CD8-positive, alpha-beta memory T cell (primary cell): ENCODE measurements around the gene CADPS. TPM values are rescaled to one million over a fixed set of nuclear protein-coding genes. Genes with fewer than 3 reads are reported as not detected.

ENCODE experiments used
- CTCF ChIA-PET: fragments of 350-600 bp; sonication (Branson Sonifier 250); formaldehyde crosslinking; loops from one replicate; lab custom pipeline; 2021; ENCODE audit warnings: antibody characterized with exemption; lab: Charles Lee
- POLR2A ChIA-PET: fragments of 350-600 bp; sonication (Branson Sonifier 250); formaldehyde crosslinking; loops from one replicate; lab custom pipeline; 2021; ENCODE audit warnings: antibody characterized with exemption; lab: Charles Lee
- DNase-seq, 5 donors: peaks; one replicate each; pipeline versions ENCODE4 v3.0.0 to v3.0.0-alpha.2; 2020 to 2022; ENCODE audit warnings: mixed read lengths in 1 of 5
- H3K27ac ChIP-seq: one replicate; pipeline ENCODE4 v1.7.0; 2013; ENCODE audit warnings: low read depth, mild to moderate bottlenecking, low read length, moderate library complexity
- H3K27me3 ChIP-seq: 2 replicates; pipeline ENCODE4 v1.7.0; 2013; ENCODE audit warnings: low read length, mild to moderate bottlenecking; ENCODE audit not compliant: insufficient read depth, poor library complexity, severe bottlenecking
- H3K36me3 ChIP-seq: 2 replicates; pipeline ENCODE4 v1.7.0; 2013; ENCODE audit warnings: mild to moderate bottlenecking, low read length, moderate library complexity; ENCODE audit not compliant: insufficient read depth
- H3K4me1 ChIP-seq: 2 replicates; pipeline ENCODE4 v1.7.0; 2013; ENCODE audit warnings: mild to moderate bottlenecking, low read length, moderate library complexity; ENCODE audit not compliant: insufficient read depth
- H3K4me3 ChIP-seq: 2 replicates; pipeline ENCODE4 v1.7.0; 2013; ENCODE audit warnings: mild to moderate bottlenecking, low read length
- H3K9me3 ChIP-seq: 2 replicates; pipeline ENCODE4 v1.7.0; 2013; ENCODE audit warnings: mild to moderate bottlenecking, low read length
- H3K27ac Mint-ChIP-seq, 8 donors: one replicate each; pipeline ENCODE4 v1.8.0; 2020 to 2021; ENCODE audit warnings: mixed read lengths in 8 of 8, mild to moderate bottlenecking in 6 of 8, inconsistent platforms in 3 of 8, moderate library complexity in 3 of 8
- H3K27me3 Mint-ChIP-seq, 2 donors: one replicate each; pipeline ENCODE4 v1.8.0; 2020 to 2021; ENCODE audit warnings: mixed read lengths in 2 of 2, mild to moderate bottlenecking in 1 of 2, moderate library complexity in 1 of 2
- H3K36me3 Mint-ChIP-seq, 3 donors: one replicate each; pipeline ENCODE4 v1.8.0; 2020 to 2021; ENCODE audit warnings: mixed read lengths in 3 of 3, inconsistent platforms in 1 of 3, mild to moderate bottlenecking in 1 of 3
- H3K4me1 Mint-ChIP-seq, 3 donors: one replicate each; pipeline ENCODE4 v1.8.0; 2020 to 2021; ENCODE audit warnings: mixed read lengths in 3 of 3, inconsistent platforms in 1 of 3, mild to moderate bottlenecking in 1 of 3
- H3K4me3 Mint-ChIP-seq, 7 donors: one replicate each; pipeline ENCODE4 v1.8.0; 2020 to 2021; ENCODE audit warnings: mixed read lengths in 7 of 7, mild to moderate bottlenecking in 6 of 7, moderate library complexity in 4 of 7, inconsistent platforms in 2 of 7
- H3K9me3 Mint-ChIP-seq, 5 donors: one replicate each; pipeline ENCODE4 v1.8.0; 2020 to 2022; ENCODE audit warnings: mixed read lengths in 5 of 5, mild to moderate bottlenecking in 3 of 5, moderate library complexity in 2 of 5, inconsistent platforms in 1 of 5
- polyA plus RNA-seq: library from polyadenylated mRNA; unstranded; fragments of 300-500 nt; fragmentation: Illumina TruSeq; gene quantifications from one replicate; pipeline ENCODE4 v1.2.3, GENCODE V29; 2021
- total RNA-seq, 2 experiments: library from RNA; stranded (reverse); gene quantifications; one replicate each; pipeline ENCODE4 v1.2.3, GENCODE V29; 2021

CADPS gene
- total and polyA plus RNA-seq, 3 experiments from 2014 or later: not detected

- no peak overlapping the region for H3K4me3 Mint-ChIP-seq
- no peaks in the 10 kb centered on the region for H3K9me3 ChIP-seq
- H3K27me3 ChIP-seq: no peaks in the 10 kb centered on the region
- H3K27me3 Mint-ChIP-seq: peaks cover 0 to 9% of the 10 kb centered on the region in 2 donors
- no peaks in the 10 kb centered on the region for H3K36me3 ChIP-seq
- no peak overlapping the region for H3K27ac Mint-ChIP-seq
- no peak overlapping the region for H3K27ac ChIP-seq
- DNase-seq: no peak
- no peak overlapping the region for H3K4me3 ChIP-seq
- CTCF ChIA-PET: no interaction called here
- peaks cover 0 to 6% (median 0%) of the 10 kb centered on the region in 5 donors for H3K9me3 Mint-ChIP-seq
- H3K4me1 ChIP-seq: no peaks in the 10 kb centered on the region
- no peaks in the 10 kb centered on the region for H3K4me1 Mint-ChIP-seq
- H3K36me3 Mint-ChIP-seq: peaks cover 0 to 2% (median 0%) of the 10 kb centered on the region in 3 donors
- POLR2A ChIA-PET: no interaction called here
Observed at GRCh38 chr3:62406945-62407344, 468.3 kb downstream of the CADPS start.

GRCh38 chr3:62405566-62405965 is 469.6 kb downstream of the CADPS start:
- DNase-seq: no peak
- POLR2A ChIA-PET: no interaction called here
- H3K27ac Mint-ChIP-seq: no peak overlapping the region

DNA sequence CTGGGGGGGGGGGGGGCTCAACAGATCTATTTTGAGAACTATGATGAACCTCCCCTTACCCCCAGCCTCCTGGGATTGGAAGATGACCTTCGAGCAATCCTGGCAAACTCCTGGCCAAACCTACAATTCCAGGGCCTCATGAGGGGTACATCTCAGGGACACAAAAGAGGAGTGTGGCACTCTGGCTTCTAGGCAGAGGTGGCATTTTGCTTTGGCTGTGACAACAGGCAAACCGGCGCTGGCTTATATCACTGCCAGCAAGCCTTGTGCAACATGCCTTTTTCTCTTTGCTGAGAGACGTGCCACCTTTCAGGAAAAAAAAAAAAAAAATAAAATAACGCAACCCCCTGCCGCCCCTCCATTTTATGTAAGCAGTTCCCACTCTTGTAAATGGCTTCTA is 470.1 kb downstream of the CADPS start:
- no peak overlapping the region for H3K4me3 Mint-ChIP-seq
- H3K4me3 ChIP-seq: no peak overlapping the region
- H3K36me3 ChIP-seq: no peaks in the 10 kb centered on the region
- no peaks in the 10 kb centered on the region for H3K4me1 Mint-ChIP-seq
- ChIA-PET CTCF (no interaction called here), POLR2A (no interaction called here)
- no peak overlapping the region for H3K27ac Mint-ChIP-seq
- peaks cover 0 to 2% (median 0%) of the 10 kb centered on the region in 3 donors for H3K36me3 Mint-ChIP-seq
- H3K27me3 Mint-ChIP-seq: peaks cover 0 to 9% of the 10 kb centered on the region in 2 donors
- no peak overlapping the region for H3K27ac ChIP-seq
- no peaks in the 10 kb centered on the region for H3K4me1 ChIP-seq
- H3K9me3 Mint-ChIP-seq: peaks cover 0 to 6% (median 0%) of the 10 kb centered on the region in 5 donors
- H3K9me3 ChIP-seq: no peaks in the 10 kb centered on the region
- no peaks in the 10 kb centered on the region for H3K27me3 ChIP-seq
- DNase-seq: no peak

More at GRCh38 chr3:62405566-62405965, 469.6 kb downstream of the CADPS start:
- Histone ChIP-seq H3K9me3 (no peaks in the 10 kb centered on the region), H3K27me3 (no peaks in the 10 kb centered on the region), H3K27ac (no peak overlapping the region), H3K4me1 (no peaks in the 10 kb centered on the region), H3K36me3 (no peaks in the 10 kb centered on the region), H3K4me3 (no peak overlapping the region)
- Mint-ChIP-seq H3K9me3 (peaks cover 0 to 6% (median 0%) of the 10 kb centered on the region in 5 donors), H3K4me3 (no peak overlapping the region), H3K4me1 (no peaks in the 10 kb centered on the region), H3K36me3 (peaks cover 0 to 2% (median 0%) of the 10 kb centered on the region in 3 donors), H3K27me3 (peaks cover 0 to 9% of the 10 kb centered on the region in 2 donors)
- CTCF ChIA-PET: no interaction called here

DNA sequence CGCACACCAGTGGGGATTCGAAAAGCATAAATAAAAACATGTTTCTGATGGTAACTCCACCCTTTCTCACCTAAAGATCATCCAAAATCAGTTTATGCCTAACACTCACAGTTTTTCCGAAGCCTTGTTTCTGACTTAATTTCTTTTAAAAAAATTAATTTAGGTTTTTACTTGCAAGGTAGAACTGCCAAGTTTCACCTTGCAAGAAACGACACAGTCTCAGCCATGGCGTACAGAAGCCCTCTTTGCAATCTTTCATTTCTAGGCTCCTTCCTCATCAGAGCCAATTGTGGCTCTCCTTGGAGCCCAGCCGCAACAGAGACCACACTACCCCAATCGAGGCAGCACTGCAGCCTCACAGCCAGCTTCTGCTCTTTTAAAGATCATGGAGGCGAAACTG is 470.9 kb downstream of the CADPS start:
- DNase-seq: no peak
- Mint-ChIP-seq H3K36me3 (peaks cover 0 to 2% (median 0%) of the 10 kb centered on the region in 3 donors), H3K9me3 (peaks cover 0 to 2% (median 0%) of the 10 kb centered on the region in 5 donors), H3K4me3 (no peak overlapping the region), H3K4me1 (no peaks in the 10 kb centered on the region), H3K27ac (no peak overlapping the region), H3K27me3 (peaks cover 0 to 9% of the 10 kb centered on the region in 2 donors)
- no peaks in the 10 kb centered on the region for H3K36me3 ChIP-seq
- H3K27ac ChIP-seq: no peak overlapping the region
- no peaks in the 10 kb centered on the region for H3K27me3 ChIP-seq
- no peak overlapping the region for H3K4me3 ChIP-seq
- ChIA-PET CTCF (no interaction called here), POLR2A (no interaction called here)
- H3K4me1 ChIP-seq: no peaks in the 10 kb centered on the region
- H3K9me3 ChIP-seq: no peaks in the 10 kb centered on the region

GRCh38 chr3:62403765-62404164 is 471.5 kb downstream of the CADPS start:
- ChIA-PET POLR2A (no interaction called here), CTCF (no interaction called here)
- H3K9me3 ChIP-seq: no peaks in the 10 kb centered on the region
- Mint-ChIP-seq H3K27me3 (peaks cover 0 to 9% of the 10 kb centered on the region in 2 donors), H3K36me3 (peaks cover 0 to 2% (median 0%) of the 10 kb centered on the region in 3 donors), H3K27ac (no peak overlapping the region), H3K4me1 (no peaks in the 10 kb centered on the region), H3K4me3 (no peak overlapping the region), H3K9me3 (peaks cover 0 to 2% (median 0%) of the 10 kb centered on the region in 5 donors)
- no peak overlapping the region for H3K4me3 ChIP-seq
- no peaks in the 10 kb centered on the region for H3K27me3 ChIP-seq
- DNase-seq: no peak
- no peaks in the 10 kb centered on the region for H3K36me3 ChIP-seq
- no peaks in the 10 kb centered on the region for H3K4me1 ChIP-seq
- H3K27ac ChIP-seq: no peak overlapping the region

DNA sequence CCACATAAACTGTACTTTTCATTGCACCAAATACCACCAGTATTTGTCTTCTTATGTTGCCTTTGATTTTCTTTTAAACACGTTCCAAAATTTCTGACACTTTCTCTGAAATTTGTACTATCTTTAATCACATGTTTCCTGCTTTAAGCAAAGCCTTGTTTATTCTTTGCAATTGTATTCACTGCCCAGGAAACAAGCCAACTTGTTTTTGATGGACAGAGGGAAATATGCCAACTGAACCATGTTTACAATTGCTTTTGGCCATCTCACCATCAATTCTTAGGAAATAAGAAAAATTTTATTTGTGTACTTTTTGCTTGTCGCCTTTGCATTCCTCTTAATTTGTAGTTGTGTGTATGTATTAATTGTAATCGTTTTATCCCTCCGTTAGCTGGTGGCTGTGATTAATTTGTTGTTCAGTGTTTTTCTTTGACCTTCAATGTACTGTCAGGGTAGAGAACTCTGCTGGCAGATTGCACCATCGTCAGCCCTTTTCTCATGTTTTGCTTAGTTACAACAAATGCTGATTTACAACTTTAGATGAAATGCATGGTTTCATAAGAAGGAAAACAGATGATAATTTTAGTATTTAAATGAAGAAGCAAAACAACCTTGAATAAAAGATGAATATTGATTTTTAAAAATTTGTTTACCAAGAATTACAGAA is 482.5 kb downstream of the CADPS start:
- Histone ChIP-seq H3K27me3 (no peaks in the 10 kb centered on the region), H3K4me3 (no peak overlapping the region), H3K4me1 (no peaks in the 10 kb centered on the region), H3K9me3 (no peaks in the 10 kb centered on the region), H3K27ac (no peak overlapping the region), H3K36me3 (no peaks in the 10 kb centered on the region)
- DNase-seq: no peak
- Mint-ChIP-seq H3K27ac (no peak overlapping the region), H3K9me3 (peaks cover 3 to 11% (median 4%) of the 10 kb centered on the region in 5 donors), H3K4me3 (no peak overlapping the region), H3K4me1 (no peaks in the 10 kb centered on the region), H3K27me3 (peaks cover 1 to 7% of the 10 kb centered on the region in 2 donors), H3K36me3 (no peaks in the 10 kb centered on the region)
- ChIA-PET POLR2A (no interaction called here), CTCF (no interaction called here)

DNA sequence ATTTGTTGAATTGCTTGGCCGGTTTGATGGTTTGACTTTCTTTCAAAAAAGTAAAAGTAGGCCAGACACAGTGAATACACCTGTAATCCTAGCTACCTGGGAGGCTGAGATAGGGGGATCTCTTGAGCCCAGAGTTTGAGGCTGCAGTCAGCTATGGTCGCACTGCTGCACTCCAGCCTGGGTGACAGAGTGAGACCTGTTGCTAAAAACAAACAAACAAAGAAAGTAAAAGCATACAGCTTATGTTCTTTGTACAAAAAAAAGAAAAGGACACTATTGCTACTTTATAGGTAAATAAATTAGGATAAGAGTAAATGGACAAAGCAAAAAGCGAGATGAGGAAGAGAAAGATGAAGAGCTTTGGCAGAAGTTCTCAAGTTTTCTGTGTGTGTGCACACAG is 488.0 kb downstream of the CADPS start:
- Histone ChIP-seq H3K9me3 (no peaks in the 10 kb centered on the region), H3K4me3 (no peak overlapping the region), H3K36me3 (no peaks in the 10 kb centered on the region), H3K27ac (no peak overlapping the region), H3K27me3 (no peaks in the 10 kb centered on the region), H3K4me1 (no peaks in the 10 kb centered on the region)
- no peak overlapping the region for H3K4me3 Mint-ChIP-seq
- ChIA-PET POLR2A (no interaction called here), CTCF (no interaction called here)
- peaks cover under 1 to 1% of the 10 kb centered on the region in 2 donors for H3K27me3 Mint-ChIP-seq
- no peaks in the 10 kb centered on the region for H3K4me1 Mint-ChIP-seq
- no peak overlapping the region for H3K27ac Mint-ChIP-seq
- no peaks in the 10 kb centered on the region for H3K36me3 Mint-ChIP-seq
- DNase-seq: no peak
- peaks cover 2 to 7% (median 3%) of the 10 kb centered on the region in 5 donors for H3K9me3 Mint-ChIP-seq

DNA sequence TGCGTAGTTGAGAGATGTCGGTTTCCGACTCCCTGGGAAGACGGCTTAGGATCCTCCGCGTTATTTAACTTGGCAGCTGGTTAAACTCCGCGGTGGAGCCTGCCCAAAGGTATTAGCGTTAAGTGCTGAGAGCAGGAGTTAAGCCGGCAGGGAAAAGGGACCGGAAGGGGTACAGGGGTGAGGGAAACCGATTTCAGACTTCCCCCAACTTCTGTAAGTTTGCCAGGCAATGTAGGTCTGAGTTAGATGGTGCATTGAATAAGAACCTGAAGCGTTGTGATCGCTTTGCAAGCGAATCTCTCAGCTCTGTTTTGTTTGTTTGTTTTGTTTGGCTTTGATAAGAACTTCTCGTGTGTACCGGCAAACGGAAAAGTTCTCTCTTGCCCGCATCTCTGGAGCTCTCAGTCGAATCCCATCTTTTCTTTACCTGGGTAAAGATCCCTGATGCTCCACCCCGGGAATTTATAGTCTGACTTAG is 495.9 kb downstream of the CADPS start:
- no peak for DNase-seq
- Histone ChIP-seq H3K9me3 (no peaks in the 10 kb centered on the region), H3K27ac (no peak overlapping the region), H3K36me3 (no peaks in the 10 kb centered on the region), H3K4me3 (no peak overlapping the region), H3K4me1 (no peaks in the 10 kb centered on the region), H3K27me3 (peaks cover 8% of the 10 kb centered on the region)
- POLR2A ChIA-PET: no interaction called here
- H3K4me3 Mint-ChIP-seq: no peak overlapping the region
- H3K36me3 Mint-ChIP-seq: no peaks in the 10 kb centered on the region
- CTCF ChIA-PET: no interaction called here
- H3K27ac Mint-ChIP-seq: no peak overlapping the region
- peaks cover 0 to 11% (median 5%) of the 10 kb centered on the region in 5 donors for H3K9me3 Mint-ChIP-seq
- H3K27me3 Mint-ChIP-seq: peaks cover 39 to 66% of the 10 kb centered on the region in 2 donors
- peaks cover 0 to 4% (median 1%) of the 10 kb centered on the region in 3 donors for H3K4me1 Mint-ChIP-seq
